Umbilical cord (tissue), 2 donors: ENCODE data around the gene NOP9. TPM values are rescaled to one million over a fixed set of nuclear protein-coding genes. Genes with fewer than 3 reads are reported as not detected.
A peak's percentile ranks its signal among the peaks of the same experiment; 100 is the strongest.

Source experiments
- DNase-seq: peaks from one replicate; pipeline ENCODE4 v3.0.0-alpha.2; 2015; ENCODE audit warnings: low spot score
- total RNA-seq: library from RNA; depleted of rRNA; stranded (reverse); fragments of >200 nt; gene quantifications from one replicate; pipeline ENCODE4 v1.2.3, GENCODE V29; 2014; ENCODE audit warnings: low replicate concordance; ENCODE audit not compliant: insufficient read depth

NOP9 gene
- total RNA-seq, 1 donor from 2014 or later: 12.5 TPM

GRCh38 chr14:24262821-24263733 is 36.6 kb upstream of the NOP9 start, which contains the start of gene TGM1:
Gene TGM1 (minus strand): TSS chr14:24263177. CDS start chr14:24262352, 825 bp downstream.
- DNase-seq: no peak

- DNase-seq: no peak
Observed at GRCh38 chr14:24263848-24264247, 35.8 kb upstream of the NOP9 start.

- peak; percentile 55 for DNase-seq
Observed at GRCh38 chr14:24264298-24264697, 35.4 kb upstream of the NOP9 start.

- no peak for DNase-seq
Observed at GRCh38 chr14:24266344-24267244, 33.1 kb upstream of the NOP9 start.

- DNase-seq: no peak
Observed at GRCh38 chr14:24267516-24267915, 32.1 kb upstream of the NOP9 start.

GRCh38 chr14:24268225-24268624 is 31.4 kb upstream of the NOP9 start:
- DNase-seq: no peak

GRCh38 chr14:24269368-24269767 is 30.3 kb upstream of the NOP9 start:
- DNase-seq: no peak

- no peak for DNase-seq
Observed at GRCh38 chr14:24269910-24270536, 29.6 kb upstream of the NOP9 start.

- DNase-seq: no peak
Observed at GRCh38 chr14:24270537-24271133, 29.0 kb upstream of the NOP9 start.

- peak; percentile 91 for DNase-seq
Observed at GRCh38 chr14:24271134-24271833, 28.4 kb upstream of the NOP9 start, which contains the start of gene RABGGTA. Gene RABGGTA (minus strand): TSS chr14:24271597. CDS start chr14:24271115, 482 bp downstream.

- no peak for DNase-seq
Observed at GRCh38 chr14:24271834-24272263, 27.8 kb upstream of the NOP9 start.

GRCh38 chr14:24272467-24272866 is 27.2 kb upstream of the NOP9 start:
- peak; percentile 52 for DNase-seq

- no peak for DNase-seq
Observed at GRCh38 chr14:24273422-24273998, 26.1 kb upstream of the NOP9 start.

- DNase-seq: no peak
Observed at GRCh38 chr14:24274101-24274543, 25.5 kb upstream of the NOP9 start.

GRCh38 chr14:24277071-24277470 is 22.6 kb upstream of the NOP9 start:
- DNase-seq: no peak

- no peak for DNase-seq
Observed at GRCh38 chr14:24277606-24278321, 21.9 kb upstream of the NOP9 start.

GRCh38 chr14:24278424-24278823 is 21.2 kb upstream of the NOP9 start:
- DNase-seq: no peak

GRCh38 chr14:24279301-24280186 is 20.1 kb upstream of the NOP9 start:
- DNase-seq: no peak
